ENCODE measurements around the gene ITFG1. TPM values are rescaled to one million over a fixed set of nuclear protein-coding genes. Genes with fewer than 3 reads are reported as not detected.

ITFG1 gene
- total and polyA plus RNA-seq, 2 of the 13 experiments (the other 11 are each of a cell fraction or from before 2014, with no cell fraction given), result 74.5 to 150 TPM

DNA sequence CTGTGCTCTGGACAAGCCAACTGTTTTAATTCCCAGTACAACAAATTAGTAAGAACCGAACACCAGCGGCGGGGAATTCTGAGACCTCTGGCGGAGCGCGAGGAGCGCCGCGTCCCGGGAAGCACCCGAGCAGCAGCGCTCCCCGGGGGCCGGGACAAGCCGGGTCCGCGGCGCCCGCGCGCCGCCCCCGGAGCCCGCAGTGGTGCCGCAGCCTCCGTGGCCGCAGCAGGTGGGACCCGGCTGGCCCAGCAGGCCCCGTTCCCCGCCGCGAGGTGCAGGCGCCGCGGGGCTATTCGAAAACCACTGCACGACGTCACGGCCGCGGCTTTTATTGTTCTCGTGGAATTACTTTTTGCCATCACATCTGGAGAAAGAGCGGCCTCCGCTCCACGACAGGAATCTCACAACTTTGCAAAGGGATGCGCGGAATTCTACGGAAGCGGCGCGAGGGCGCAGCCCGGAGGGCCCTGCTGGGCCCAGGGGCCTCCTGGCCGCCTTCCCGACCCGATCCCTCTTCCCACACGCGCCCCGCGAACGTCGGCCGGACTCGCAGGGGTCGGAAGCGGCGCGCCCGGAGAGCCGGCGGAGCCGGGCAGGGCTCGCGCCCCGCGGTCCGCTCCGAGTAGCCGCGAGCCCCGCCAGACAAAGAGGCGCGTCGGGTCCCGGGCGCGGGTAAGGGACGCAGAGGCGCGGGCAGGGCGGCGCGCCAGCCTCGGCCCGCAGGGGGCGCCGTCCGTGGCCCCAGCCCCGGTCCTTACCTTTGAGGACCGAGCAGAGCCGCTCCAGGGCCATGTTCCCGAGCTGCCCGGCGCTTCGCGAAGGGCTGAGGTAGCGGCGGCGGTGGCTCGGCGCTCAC lies 317.8 kb downstream of the ITFG1 start (continued):
- TF ChIP-seq, protein P1, sequence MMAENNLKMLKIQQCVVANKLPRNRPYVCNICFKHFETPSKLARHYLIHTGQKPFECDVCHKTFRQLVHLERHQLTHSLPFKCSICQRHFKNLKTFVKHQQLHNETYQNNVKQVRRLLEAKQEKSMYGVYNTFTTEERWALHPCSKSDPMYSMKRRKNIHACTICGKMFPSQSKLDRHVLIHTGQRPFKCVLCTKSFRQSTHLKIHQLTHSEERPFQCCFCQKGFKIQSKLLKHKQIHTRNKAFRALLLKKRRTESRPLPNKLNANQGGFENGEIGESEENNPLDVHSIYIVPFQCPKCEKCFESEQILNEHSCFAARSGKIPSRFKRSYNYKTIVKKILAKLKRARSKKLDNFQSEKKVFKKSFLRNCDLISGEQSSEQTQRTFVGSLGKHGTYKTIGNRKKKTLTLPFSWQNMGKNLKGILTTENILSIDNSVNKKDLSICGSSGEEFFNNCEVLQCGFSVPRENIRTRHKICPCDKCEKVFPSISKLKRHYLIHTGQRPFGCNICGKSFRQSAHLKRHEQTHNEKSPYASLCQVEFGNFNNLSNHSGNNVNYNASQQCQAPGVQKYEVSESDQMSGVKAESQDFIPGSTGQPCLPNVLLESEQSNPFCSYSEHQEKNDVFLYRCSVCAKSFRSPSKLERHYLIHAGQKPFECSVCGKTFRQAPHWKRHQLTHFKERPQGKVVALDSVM (CRISPR knock-in tag; IDR thresholded peaks at IDR 0.05), result peak; percentile 42; the same call in 1 of the 2 replicates
- no peak for TF ChIP-seq ZNF562 (CRISPR knock-in tag; IDR thresholded peaks at IDR 0.05; ENCODE audit: borderline replicate concordance)
- TF ChIP-seq JARID2 (CRISPR knock-in tag; IDR thresholded peaks at IDR 0.05; ENCODE audit: insufficient replicate concordance), result no peak
- TF ChIP-seq, protein P2, sequence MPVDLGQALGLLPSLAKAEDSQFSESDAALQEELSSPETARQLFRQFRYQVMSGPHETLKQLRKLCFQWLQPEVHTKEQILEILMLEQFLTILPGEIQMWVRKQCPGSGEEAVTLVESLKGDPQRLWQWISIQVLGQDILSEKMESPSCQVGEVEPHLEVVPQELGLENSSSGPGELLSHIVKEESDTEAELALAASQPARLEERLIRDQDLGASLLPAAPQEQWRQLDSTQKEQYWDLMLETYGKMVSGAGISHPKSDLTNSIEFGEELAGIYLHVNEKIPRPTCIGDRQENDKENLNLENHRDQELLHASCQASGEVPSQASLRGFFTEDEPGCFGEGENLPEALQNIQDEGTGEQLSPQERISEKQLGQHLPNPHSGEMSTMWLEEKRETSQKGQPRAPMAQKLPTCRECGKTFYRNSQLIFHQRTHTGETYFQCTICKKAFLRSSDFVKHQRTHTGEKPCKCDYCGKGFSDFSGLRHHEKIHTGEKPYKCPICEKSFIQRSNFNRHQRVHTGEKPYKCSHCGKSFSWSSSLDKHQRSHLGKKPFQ (CRISPR knock-in tag; IDR thresholded peaks at IDR 0.05; ENCODE audit: insufficient replicate concordance), result no peak
- TF ChIP-seq, protein P3, sequence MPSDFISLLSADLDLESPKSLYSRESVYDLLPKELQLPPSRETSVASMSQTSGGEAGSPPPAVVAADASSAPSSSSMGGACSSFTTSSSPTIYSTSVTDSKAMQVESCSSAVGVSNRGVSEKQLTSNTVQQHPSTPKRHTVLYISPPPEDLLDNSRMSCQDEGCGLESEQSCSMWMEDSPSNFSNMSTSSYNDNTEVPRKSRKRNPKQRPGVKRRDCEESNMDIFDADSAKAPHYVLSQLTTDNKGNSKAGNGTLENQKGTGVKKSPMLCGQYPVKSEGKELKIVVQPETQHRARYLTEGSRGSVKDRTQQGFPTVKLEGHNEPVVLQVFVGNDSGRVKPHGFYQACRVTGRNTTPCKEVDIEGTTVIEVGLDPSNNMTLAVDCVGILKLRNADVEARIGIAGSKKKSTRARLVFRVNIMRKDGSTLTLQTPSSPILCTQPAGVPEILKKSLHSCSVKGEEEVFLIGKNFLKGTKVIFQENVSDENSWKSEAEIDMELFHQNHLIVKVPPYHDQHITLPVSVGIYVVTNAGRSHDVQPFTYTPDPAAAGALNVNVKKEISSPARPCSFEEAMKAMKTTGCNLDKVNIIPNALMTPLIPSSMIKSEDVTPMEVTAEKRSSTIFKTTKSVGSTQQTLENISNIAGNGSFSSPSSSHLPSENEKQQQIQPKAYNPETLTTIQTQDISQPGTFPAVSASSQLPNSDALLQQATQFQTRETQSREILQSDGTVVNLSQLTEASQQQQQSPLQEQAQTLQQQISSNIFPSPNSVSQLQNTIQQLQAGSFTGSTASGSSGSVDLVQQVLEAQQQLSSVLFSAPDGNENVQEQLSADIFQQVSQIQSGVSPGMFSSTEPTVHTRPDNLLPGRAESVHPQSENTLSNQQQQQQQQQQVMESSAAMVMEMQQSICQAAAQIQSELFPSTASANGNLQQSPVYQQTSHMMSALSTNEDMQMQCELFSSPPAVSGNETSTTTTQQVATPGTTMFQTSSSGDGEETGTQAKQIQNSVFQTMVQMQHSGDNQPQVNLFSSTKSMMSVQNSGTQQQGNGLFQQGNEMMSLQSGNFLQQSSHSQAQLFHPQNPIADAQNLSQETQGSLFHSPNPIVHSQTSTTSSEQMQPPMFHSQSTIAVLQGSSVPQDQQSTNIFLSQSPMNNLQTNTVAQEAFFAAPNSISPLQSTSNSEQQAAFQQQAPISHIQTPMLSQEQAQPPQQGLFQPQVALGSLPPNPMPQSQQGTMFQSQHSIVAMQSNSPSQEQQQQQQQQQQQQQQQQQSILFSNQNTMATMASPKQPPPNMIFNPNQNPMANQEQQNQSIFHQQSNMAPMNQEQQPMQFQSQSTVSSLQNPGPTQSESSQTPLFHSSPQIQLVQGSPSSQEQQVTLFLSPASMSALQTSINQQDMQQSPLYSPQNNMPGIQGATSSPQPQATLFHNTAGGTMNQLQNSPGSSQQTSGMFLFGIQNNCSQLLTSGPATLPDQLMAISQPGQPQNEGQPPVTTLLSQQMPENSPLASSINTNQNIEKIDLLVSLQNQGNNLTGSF (CRISPR knock-in tag; IDR thresholded peaks at IDR 0.05), result no peak
- no peak for TF ChIP-seq KLF13 (CRISPR knock-in tag; IDR thresholded peaks at IDR 0.05)
- TF ChIP-seq, protein P4, sequence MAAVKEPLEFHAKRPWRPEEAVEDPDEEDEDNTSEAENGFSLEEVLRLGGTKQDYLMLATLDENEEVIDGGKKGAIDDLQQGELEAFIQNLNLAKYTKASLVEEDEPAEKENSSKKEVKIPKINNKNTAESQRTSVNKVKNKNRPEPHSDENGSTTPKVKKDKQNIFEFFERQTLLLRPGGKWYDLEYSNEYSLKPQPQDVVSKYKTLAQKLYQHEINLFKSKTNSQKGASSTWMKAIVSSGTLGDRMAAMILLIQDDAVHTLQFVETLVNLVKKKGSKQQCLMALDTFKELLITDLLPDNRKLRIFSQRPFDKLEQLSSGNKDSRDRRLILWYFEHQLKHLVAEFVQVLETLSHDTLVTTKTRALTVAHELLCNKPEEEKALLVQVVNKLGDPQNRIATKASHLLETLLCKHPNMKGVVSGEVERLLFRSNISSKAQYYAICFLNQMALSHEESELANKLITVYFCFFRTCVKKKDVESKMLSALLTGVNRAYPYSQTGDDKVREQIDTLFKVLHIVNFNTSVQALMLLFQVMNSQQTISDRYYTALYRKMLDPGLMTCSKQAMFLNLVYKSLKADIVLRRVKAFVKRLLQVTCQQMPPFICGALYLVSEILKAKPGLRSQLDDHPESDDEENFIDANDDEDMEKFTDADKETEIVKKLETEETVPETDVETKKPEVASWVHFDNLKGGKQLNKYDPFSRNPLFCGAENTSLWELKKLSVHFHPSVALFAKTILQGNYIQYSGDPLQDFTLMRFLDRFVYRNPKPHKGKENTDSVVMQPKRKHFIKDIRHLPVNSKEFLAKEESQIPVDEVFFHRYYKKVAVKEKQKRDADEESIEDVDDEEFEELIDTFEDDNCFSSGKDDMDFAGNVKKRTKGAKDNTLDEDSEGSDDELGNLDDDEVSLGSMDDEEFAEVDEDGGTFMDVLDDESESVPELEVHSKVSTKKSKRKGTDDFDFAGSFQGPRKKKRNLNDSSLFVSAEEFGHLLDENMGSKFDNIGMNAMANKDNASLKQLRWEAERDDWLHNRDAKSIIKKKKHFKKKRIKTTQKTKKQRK (IDR thresholded peaks at IDR 0.05; ENCODE audit: low read length), result no peak
- TF ChIP-seq, protein P5, sequence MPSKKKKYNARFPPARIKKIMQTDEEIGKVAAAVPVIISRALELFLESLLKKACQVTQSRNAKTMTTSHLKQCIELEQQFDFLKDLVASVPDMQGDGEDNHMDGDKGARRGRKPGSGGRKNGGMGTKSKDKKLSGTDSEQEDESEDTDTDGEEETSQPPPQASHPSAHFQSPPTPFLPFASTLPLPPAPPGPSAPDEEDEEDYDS (CRISPR knock-in tag; IDR thresholded peaks at IDR 0.05), result no peak
- peak; percentile 73; the same call in 1 of the 2 replicates for TF ChIP-seq YEATS4 (CRISPR knock-in tag; IDR thresholded peaks at IDR 0.05; ENCODE audit: borderline replicate concordance)
- no peak for TF ChIP-seq ZNF17 (CRISPR knock-in tag; IDR thresholded peaks at IDR 0.05)
- TF ChIP-seq SMAD1 (CRISPR knock-in tag; IDR thresholded peaks at IDR 0.05; ENCODE audit: borderline replicate concordance, low read depth), result no peak

All from HepG2 (cell line).